Activated CD4-positive, alpha-beta T cell treated with anti-CD3 and anti-CD28 coated beads, Interleukin-2, amount 50 U/mL, for 16 hours (primary cell): ENCODE data around the gene UTP15.
A peak's percentile ranks its signal among the peaks of the same experiment; 100 is the strongest.

Source experiments
- DNase-seq: peaks from one replicate; pipeline ENCODE4 v3.0.0-alpha.2; 2020

Gene UTP15

DNA sequence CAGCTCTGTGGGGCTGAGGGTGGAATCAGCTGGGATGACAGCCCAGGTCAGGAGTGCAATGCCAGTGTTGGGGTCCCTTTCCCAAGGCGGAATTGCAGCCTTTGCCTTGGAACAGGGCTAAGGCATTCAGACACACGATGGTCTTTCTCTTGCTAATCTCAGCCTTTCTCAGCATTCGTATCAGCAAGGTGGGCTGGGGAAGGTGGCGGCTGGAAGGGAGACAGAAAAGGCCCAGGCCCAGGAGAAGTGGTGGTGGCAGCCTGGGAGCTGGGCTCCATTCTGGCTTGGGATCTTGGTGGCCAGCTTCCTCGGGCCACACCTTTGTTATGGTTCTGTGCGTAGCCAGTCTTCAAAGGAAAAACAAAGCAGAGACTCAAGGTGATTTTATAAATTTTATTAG, 59.3 kb downstream of the UTP15 start:
- DNase-seq, result no peak

DNA sequence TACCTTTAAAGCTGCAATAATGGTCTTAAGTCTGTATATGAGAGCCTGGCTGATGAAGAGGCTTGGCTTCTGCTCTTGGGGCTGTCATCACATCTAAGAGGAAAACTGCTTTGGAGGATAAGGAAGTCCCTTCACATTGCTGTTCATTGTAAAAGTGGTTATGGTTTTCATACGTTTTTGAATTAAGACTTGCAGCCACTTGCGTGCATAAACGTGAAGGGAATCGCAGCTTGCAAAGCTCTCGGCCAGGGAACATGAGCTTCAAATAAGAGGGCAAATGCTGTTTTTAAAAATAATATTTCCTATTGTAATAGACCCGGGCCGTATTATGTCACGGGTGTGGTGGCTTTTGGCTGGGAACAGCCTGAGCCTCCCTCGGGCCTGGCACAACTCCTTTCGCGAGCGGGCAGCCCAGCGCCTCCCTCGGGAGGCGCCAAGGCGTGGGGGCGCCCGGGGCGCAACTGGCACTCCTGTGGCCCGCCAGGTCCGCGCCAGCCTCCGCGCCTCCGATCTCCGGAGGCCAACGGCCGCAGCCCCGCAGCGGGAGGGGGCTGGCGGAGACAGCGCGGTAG, 59.9 kb downstream of the UTP15 start:
- DNase-seq, result no peak

DNA sequence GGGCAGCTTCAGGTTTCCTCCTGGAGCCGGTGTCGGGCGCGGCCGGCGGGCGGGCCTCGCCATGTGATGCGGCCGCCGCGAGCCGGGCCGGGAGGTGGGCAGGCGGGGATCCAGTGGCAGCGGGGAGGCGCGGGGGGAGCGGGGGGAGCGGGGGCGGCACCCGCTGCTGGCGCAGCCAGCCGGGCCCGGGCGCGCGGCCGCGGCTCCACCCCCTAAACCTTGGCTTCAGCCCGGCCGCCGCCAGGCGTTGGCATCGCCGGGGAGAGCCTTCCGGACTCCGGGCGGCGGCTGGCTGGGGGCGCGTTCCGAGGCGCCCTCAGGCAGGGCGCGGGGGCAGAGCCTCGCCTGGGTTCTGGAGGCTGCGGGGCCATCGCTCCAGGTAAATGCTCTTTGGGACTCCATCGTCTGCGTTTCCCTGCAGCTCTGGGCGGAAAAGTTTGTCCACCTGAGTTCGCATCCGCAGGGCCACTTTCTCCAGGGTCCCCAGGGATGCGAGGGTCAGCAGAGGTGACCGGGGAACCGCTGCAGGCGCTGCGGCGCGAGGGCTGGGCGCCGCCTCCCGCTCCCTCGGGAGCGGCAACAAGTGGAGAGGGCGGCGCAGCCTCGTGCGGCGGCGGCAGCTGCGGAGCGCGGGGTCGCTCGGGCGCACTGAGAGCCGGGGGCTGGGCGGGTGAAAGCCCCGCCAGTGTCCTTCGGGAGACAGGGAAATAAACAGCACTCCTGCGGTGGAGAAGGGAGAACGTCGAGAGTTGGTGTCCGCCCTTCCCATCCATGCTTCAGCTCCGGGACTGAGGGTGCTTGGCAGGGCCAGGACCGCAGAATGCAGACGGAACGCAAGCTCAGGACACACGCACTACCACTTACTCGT, 60.6 kb downstream of the UTP15 start, which contains the start of gene ARHGEF28:
TSS of gene ARHGEF28 (plus strand) at position 253 of the 868 bp plus-strand sequence. CDS start 58,656 bp downstream, outside the sequence.
- peak; percentile 6 for DNase-seq

DNA sequence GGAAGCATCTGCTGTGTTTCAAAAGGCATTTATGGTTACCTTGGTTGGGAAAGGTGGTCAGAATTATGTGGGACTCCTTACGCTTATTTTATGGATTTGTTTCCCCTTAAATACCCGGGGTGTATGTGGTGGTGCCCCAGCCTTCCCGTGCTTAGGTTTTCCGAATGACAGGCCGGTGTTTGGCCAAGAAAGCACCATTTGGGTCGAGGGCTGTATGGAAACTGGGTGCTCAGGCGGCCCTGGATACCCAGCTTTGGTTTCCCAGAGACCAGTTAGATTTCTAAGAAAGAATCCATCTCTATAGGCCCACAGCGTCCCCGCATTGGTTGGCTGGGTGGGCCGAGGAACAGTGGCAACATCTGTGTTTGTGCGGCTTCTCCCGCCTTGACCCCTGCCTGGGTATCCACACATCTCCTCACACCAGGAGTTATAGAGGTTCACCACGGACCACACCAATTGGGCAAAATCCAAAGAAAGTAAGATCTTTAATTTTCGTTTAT, 61.3 kb downstream of the UTP15 start:
- no peak for DNase-seq

GRCh38 chr5:73629456-73629855, 63.9 kb downstream of the UTP15 start:
- no peak for DNase-seq

DNA sequence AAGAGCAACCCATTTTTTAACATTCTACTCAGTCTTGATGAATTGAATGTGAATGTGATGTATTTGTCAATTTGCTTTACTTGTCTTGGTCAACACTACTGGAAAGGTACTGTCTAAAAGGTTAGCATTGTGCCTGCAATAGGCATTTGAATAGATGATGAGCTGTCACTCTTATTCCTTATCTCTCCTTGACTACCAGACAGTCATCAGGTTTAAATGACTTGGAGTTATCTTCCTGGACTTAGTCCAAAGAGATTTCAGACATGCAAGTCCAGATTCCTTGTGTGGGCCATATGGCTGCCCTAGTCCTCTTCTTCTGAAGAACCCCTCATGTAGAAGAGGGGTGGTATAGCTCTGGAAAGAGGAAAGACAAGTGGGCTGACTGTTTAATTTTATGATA, 65.2 kb downstream of the UTP15 start:
- no peak for DNase-seq

DNA sequence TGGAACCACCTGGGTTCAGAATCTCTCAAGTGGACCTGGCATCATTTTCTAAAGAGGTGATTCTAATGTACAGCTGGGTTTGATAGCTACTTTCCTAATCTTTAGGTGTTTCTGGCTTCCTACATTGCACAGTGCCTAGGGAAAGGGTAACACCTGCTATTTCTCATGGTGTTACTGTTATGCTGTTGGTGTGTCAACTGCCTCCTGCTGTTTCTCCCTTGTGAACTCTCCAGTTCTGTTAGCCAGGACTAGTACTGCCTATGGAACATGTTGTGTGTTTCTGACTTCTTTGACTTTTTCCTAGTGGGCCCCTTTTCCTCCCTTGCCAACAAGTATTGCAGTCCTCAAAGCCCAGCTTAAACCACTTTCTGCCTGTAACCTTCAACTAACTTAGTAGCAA, 66.0 kb downstream of the UTP15 start:
- no peak for DNase-seq
